ENCODE data around the gene YDJC.
"Not testable (repeated sequence)": the region's sequence is repeated elsewhere in the genome, so short reads cannot be mapped to it uniquely, and the experiment has no call there.

The YDJC gene

GRCh38 chr22:21651521-21652009 is 21.7 kb upstream of the YDJC start:
- DNase-seq: no peak

- DNase-seq: peak; percentile 22
Measured at GRCh38 chr22:21650823-21651520, 21.1 kb upstream of the YDJC start.

DNA sequence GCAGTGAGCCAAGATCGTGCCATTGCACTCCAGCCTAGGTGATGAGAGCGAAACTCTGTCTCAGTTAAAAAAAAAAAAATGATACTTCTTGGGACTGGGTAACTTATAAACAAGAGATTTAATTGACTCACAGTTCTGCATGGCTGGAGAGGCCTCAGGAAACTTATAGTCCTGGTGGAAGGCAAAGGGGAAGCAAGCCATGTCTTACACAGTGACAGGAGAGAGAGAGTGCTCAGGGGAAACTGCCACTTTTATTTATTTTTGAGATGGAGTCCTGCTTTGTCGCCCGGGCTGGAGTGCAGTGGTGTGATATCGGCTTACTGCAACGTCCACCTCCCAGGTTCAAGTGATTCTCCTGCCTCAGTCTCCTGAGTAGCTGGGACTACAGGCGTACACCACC is 20.5 kb upstream of the YDJC start:
- no peak for DNase-seq

GRCh38 chr22:21646608-21647590 is 17.1 kb upstream of the YDJC start:
- DNase-seq: peak; percentile 74

DNA sequence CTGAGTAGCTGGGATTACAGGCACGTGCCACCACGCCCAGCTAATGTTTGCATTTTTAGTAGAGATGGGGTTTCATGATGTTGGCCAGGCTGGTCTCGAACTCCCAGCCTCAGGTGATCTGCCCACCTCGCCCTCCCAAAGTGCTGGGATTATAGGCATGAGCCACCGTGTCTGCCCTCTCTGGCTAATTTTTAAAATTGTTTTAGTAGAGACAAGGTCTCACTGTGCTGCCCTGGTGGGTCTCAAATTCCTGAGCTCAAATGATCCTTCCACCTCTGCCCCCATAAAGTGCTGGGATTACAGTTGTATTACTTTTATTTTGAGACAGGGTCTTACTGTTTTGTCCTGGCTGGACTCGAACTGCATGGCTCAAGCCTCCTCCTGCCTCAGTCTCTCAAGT is 15.7 kb upstream of the YDJC start:
- DNase-seq: not testable (repeated sequence)

DNA sequence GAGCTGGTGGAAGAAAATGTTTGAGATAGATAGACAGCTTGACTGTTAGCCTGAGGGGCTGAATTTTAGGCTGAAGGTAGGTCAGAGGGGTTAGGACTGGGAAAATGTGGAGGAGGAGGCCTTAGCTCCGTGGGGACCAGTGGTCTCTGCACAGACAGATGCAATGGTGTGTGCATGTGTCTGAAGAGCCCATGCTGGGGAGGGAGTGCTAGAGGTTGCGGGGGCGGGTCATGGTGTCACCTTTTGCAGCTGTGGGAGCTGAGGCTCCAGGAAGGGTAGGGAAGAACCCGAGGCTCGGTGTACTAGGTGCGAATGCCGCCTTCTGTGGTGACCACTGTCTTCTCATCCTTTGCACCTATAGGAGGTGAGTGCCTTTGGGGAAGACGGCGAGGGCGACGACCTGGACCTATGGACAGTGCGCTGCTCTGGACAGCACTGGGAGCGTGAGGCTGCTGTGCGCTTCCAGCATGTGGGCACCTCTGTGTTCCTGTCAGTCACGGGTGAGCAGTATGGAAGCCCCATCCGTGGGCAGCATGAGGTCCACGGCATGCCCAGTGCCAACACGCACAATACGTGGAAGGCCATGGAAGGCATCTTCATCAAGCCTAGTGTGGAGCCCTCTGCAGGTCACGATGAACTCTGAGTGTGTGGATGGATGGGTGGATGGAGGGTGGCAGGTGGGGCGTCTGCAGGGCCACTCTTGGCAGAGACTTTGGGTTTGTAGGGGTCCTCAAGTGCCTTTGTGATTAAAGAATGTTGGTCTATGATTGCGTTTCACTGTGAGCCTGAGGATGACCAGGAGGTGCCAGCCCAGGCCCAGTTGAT is 13.9 kb upstream of the YDJC start:
- no peak for DNase-seq

GRCh38 chr22:21642584-21643448 is 13.0 kb upstream of the YDJC start:
- peak; percentile 80 for DNase-seq

DNA sequence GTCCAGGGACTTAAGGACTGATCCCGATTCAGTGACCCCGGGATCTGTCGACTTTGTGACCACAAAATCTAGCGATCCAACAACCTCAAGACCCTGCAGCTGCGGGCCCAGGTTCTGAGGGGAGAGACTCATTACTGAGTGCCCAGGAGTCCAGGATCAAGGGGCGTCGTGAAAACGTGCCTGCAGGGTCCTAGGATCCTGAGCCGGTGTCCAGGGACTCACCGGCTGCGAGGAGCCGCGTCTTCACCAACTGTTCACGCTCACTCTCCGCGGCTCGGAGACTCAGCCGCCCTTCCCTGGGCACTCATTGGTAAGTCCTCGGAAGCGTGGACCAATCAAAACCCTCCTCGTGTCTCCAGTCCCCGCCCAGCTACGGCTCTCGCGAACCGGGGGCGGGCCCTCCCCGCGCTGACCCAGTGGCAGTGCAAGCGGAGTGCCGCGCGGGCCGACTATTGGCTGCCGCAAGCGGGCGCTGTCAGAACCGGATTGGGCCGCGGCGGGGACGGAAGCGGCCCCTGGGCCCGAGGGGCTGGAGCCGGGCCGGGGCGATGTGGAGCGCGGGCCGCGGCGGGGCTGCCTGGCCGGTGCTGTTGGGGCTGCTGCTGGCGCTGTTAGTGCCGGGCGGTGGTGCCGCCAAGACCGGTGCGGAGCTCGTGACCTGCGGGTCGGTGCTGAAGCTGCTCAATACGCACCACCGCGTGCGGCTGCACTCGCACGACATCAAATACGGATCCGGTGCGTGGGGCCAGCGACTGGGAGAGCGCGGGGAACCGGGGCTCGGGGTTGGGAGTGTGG is 12.2 kb upstream of the YDJC start, which contains the start of gene SDF2L1:
SDF2L1 (plus strand) TSS at position 514 of the 795 bp plus-strand sequence; CDS start at position 549, 35 bp downstream.
- DNase-seq: peak; percentile 98

- DNase-seq: no peak
Measured at GRCh38 chr22:21641417-21641788, 11.6 kb upstream of the YDJC start.

DNA sequence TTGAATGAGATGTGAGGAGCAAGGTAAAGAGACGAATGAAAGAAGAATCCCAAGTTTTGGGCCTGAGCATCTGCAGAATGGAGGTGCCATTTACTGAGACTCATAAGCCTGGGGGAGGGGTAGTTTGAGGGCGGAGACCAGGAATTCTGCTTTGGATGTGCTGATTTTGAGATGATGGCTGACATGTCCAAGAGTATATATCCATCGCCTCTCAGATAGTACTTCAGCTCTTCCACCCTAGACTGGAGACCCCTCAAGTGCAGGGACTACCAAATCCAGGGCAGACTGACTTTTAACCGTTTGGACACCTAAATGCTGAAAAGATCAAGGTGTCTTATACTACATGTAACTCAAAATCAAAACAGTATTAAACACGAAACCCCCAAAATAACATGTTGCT is 11.0 kb upstream of the YDJC start:
- DNase-seq: no peak

GRCh38 chr22:21639359-21639758 is 9.5 kb upstream of the YDJC start:
- no peak for DNase-seq

DNA sequence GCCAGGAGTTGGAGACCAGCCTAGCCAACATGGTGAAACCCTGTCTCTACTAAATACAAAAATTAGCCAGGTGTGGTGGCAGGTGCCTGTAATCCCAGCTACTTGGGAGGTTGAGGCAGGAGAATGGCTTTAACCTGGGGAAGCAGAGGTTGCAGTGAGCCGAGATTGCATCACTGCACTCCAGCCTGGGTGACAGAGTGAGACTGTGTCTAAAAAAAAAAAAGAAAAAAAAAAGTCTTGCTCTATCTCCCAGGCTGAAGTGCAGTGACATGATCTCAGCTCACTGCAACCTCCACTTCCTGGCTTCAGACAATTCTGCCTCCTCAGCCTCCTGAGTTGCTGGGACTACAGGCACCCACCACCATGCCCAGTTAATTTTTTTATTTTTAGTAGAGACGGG is 7.6 kb upstream of the YDJC start:
- DNase-seq: not testable (repeated sequence)

GRCh38 chr22:21636629-21637218 is 6.9 kb upstream of the YDJC start:
- DNase-seq: no peak

DNA sequence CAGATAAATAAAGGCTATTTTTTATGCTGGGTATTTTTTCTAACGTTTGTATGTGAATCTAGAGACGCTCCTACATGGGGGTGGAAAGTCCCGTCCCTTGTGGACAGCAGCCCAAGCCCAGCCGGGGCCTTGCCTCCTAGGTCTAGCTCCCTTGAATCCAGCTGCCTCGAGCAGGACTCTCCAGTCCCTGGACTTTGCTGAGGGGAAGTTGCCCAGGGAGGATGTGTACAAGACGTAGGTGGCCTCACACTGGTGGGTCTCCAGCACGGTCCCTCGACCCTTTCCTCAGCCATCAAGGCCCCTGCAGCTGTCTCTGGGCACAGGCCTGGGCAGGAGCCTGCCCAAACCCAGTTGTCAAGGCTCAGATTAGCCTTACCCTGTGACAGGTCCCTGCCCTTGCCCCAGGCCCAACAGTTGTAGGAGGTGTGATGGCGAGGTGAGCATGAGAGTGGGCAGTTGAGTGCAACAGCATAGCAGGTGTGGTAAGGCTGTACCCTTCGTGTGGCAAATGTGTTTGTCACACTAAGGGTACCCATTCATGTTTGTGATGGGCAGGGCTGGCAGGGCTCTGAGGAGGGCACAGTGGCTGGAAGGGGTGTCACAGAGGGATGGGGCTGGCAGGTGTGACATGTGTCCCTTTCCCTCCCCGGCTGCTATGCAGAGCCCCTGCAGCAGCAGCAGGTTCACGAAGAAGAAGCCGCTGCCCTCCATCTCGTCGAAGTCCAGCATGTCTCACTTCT is 6.1 kb upstream of the YDJC start:
- DNase-seq: no peak

GRCh38 chr22:21634844-21635243 is 5.0 kb upstream of the YDJC start:
- no peak for DNase-seq

DNA sequence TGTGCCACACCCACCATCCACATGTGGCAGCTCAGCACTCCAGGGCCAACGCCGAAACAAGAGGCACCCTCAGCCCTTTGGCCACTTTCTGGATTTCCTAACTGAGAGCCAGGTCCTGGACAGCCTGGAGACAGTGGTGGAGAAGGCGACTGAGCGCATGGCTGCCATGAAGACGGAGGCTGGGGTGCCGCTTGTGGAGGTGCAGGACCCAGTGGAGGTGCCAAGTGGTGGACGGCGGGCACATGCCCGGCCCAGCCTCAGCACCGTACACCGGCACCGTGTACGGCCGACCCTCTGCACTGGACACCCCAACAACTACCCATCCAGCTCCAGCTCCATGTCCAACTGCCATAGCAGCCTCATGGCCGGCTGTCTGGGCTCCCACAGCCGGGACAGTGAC is 4.3 kb upstream of the YDJC start:
- no peak for DNase-seq

DNA sequence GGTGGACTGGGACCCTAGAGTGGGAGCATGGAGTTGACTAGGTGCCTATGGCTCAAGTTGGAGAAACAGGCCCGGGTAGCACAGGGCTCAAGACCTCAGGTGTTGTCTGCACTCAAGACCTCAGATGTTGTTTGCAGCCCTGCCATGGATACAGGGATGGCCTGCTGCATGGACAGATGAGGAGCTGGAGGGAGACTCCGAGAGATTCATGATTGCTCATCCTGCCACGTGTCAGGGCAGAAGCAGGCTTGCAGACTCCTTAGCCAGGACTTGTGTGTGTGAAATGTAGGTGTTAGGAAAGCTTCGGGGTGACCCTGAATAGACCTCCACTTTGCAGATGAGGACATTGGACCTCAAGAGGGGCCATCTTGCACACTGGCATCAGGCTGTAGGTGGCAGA is 3.7 kb upstream of the YDJC start:
- DNase-seq: no peak

DNA sequence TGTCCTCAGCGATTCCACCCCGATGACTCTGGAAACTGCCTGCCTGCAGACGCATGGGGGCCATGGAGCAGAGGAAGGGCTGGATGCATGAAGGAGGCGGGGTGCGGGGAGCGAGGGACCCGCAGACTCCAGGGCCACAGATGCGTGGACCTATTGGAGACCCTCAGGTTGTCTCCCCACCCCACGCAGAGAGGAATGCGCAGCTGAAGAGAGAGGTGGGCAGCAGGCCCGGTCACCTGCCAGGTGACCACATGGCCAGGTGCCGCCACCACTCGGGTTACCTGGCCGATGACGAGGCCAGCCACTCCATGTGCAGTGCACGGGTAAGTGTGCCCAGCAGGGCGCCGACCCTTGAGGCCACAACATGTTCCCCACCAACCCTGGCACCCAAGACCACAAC is 3.1 kb upstream of the YDJC start:
- no peak for DNase-seq

GRCh38 chr22:21632237-21632895 is 2.5 kb upstream of the YDJC start, which contains the start of gene CCDC116:
CCDC116 (plus strand) TSS chr22:21632760; CDS start chr22:21633182, 422 bp downstream.
- DNase-seq: no peak

Data from COR-L47 (cell line).